IgD-negative memory B cell (primary cell): ENCODE data around the gene AHDC1. TPM values are rescaled to one million over a fixed set of nuclear protein-coding genes. Genes with fewer than 3 reads are reported as not detected.

ENCODE experiments used
- H3K27ac Mint-ChIP-seq, 3 donors: one replicate each; pipeline ENCODE4 v1.8.0; 2020 to 2022; ENCODE audit warnings: mild to moderate bottlenecking in 3 of 3, mixed read lengths in 3 of 3, moderate library complexity in 1 of 3
- H3K27me3 Mint-ChIP-seq: one replicate; pipeline ENCODE4 v1.8.0; 2021; ENCODE audit warnings: mixed read lengths
- H3K36me3 Mint-ChIP-seq: one replicate; pipeline ENCODE4 v1.8.0; 2020; ENCODE audit warnings: mild to moderate bottlenecking, mixed read lengths
- H3K4me1 Mint-ChIP-seq, 3 donors: one replicate each; pipeline ENCODE4 v1.8.0; 2020 to 2022; ENCODE audit warnings: mixed read lengths in 3 of 3, mild to moderate bottlenecking in 1 of 3
- H3K4me3 Mint-ChIP-seq, 4 donors: one replicate each; pipeline ENCODE4 v1.8.0; 2020 to 2022; ENCODE audit warnings: mild to moderate bottlenecking in 4 of 4, mixed read lengths in 4 of 4, moderate library complexity in 3 of 4
- H3K9me3 Mint-ChIP-seq, 3 donors: one replicate each; pipeline ENCODE4 v1.8.0; 2020 to 2021; ENCODE audit warnings: mixed read lengths in 3 of 3, mild to moderate bottlenecking in 1 of 3
- polyA plus RNA-seq: library from polyadenylated mRNA; unstranded; fragments of 300-500 nt; fragmentation: Illumina TruSeq; gene quantifications from one replicate; pipeline ENCODE4 v1.2.3, GENCODE V29; 2021

The AHDC1 gene
- polyA plus RNA-seq, 1 donor from 2014 or later, result 1.1 TPM

DNA sequence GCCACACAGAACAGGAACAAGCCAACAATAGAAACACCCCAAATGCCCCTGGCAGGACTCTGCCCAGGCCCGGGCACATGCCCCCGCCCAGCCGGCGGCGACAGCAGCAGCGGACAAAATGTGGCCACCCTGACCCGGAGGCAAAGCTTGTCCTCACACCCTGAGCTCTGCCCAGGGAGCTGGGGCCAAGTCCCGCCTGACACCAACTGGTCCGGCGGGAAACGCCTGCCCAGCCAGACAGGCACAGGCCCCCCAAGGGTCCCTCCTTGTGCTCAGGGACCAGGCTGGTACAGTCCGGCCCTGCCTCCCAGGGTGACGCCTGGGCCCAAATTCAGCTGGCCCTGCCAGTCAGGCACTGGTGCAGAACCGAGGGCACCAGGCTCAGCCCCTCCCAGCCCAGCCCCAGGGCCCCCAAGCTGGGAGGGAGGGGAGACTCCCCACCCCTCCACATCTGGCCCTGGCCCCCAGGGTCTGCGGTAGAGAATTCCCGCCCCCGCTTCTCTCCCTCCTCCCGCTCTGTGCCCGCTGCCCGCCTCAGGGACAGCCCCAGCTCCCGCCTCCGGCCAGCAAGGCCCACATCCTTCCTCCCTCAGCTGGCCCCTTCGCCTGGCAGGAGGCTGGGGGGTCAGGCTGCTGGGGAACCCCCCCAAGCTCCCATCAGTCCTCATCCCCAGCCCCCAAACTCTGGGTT, 2.0 kb downstream of the AHDC1 start:
- Mint-ChIP-seq H3K36me3 (no peaks in the 10 kb centered on the region), H3K9me3 (no peaks in the 10 kb centered on the region), H3K4me1 (peaks cover 32 to 43% (median 35%) of the 10 kb centered on the region in 3 donors), H3K27me3 (no peaks in the 10 kb centered on the region), H3K27ac (peak overlapping the region; percentile 84 to 93 (median 85)), H3K4me3 (peak overlapping the region; percentile 79 to 91 (median 89))

DNA sequence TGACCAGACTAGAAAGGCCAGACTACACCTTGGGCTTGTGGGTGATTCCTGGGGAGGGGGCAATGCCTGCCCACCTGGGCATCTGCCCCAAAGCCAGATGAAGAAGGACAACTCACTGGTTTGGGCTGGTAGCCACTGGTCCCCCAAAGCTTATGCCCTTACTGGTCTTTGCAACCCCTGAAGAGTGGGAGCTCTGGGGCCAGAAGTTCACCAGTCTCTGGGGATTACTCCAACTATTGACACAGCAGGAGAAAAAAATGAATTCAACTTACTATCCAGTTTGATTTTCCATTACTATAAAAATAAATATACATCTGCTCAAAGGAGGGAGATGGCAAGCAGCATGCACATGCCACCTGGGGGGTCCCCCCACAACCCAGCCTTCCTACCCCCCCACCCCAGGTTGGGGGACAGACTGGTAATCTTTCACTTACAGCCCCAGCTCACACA, 2.6 kb downstream of the AHDC1 start:
- Mint-ChIP-seq H3K27me3 (no peaks in the 10 kb centered on the region), H3K4me3 (peak overlapping the region; percentile 34 to 83 (median 67)), H3K36me3 (no peaks in the 10 kb centered on the region), H3K27ac (peak overlapping the region; percentile 78 to 93 (median 84)), H3K4me1 (peaks cover 29 to 39% (median 32%) of the 10 kb centered on the region in 3 donors), H3K9me3 (no peaks in the 10 kb centered on the region)

DNA sequence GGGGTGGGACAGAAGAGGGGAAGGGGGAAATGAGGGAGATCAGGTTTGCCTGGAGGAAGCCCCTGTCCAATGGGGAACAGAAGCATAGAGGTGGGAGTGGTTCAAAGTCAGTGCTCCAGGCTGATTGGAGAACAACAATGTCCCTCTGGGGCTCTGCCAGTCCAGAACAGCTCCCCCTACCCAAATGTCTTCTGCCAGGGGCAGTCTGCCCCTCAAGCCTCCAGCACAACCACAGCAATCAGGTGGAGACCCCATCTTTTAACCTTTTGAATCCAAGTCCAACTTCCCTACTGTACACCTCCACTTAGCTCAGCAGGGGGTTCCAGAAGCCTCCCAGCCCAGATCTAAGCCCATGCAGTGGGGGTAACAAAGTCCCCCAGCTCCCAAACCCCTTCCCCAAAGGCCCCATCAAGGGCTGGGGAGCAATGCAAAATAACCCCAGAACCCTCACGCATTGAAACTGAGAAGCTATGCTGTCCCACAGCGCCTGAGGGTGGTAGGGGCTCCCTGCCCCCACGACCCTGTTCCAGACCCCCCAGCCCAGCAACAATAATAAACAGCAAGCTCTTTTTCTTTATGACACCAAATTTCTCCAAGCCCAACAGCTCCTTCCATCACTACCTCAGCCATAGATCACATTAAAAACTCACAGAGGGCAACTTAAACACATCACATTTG, 3.3 kb downstream of the AHDC1 start:
- Mint-ChIP-seq H3K4me1 (peaks cover 24 to 37% (median 26%) of the 10 kb centered on the region in 3 donors), H3K9me3 (no peaks in the 10 kb centered on the region), H3K36me3 (no peaks in the 10 kb centered on the region), H3K27me3 (no peaks in the 10 kb centered on the region), H3K27ac (peak overlapping the region in 2 of 3 donors; percentile 71 to 93), H3K4me3 (peak overlapping the region in 3 of 4 donors; percentile 1 to 83 (median 59))

DNA sequence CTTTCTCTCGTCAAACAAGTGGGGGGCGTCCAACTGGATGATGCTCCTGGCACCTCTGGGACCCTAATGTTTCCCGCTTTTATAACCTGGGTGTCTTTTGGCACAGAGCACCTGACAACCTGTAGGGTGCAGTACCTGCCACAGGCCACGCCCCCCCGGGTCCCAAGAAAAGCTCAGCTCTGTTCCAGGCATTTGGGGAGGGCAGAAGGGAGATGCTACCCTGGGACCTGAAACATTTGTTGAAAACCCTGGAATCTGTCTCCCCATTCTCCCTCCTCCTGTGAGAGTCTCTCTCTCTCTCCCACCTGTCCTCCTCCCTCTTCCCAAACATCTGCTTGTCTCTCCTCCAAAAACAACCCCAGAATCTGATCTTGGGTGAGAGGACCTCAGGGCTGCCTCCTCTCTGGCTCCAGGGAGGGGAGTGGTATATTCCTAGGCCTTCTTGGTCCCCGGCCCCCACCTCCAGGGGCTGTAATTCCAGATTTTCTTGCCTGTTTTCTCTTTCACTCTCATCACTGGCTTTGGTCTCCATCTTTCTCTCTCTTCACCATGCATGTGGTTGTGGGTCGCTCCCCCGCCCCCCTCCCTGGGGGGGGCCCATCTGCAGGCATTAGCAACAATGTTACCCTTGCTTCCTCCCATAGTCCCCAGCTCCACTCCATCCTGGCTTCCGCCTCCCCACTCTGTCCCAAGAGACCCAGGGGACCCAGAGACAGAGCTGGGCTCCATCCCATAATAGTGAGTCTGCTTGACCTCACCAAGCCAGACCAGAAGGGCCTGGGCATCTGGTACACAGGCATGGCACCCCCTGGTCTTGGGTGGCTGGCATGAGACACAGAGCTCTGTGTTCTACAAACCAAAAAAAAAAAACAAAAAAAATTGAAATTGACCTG, 4.1 kb downstream of the AHDC1 start:
- Mint-ChIP-seq H3K4me1 (peaks cover 21 to 35% (median 24%) of the 10 kb centered on the region in 3 donors), H3K4me3 (peak overlapping the region in 2 of 4 donors; percentile 56 to 83), H3K36me3 (no peaks in the 10 kb centered on the region), H3K27ac (peak overlapping the region in 2 of 3 donors; percentile 3 to 93), H3K27me3 (no peaks in the 10 kb centered on the region), H3K9me3 (no peaks in the 10 kb centered on the region)

- Mint-ChIP-seq H3K4me1 (peaks cover 21 to 33% (median 24%) of the 10 kb centered on the region in 3 donors), H3K9me3 (no peaks in the 10 kb centered on the region), H3K27ac (no peak overlapping the region), H3K4me3 (no peak overlapping the region), H3K27me3 (no peaks in the 10 kb centered on the region), H3K36me3 (no peaks in the 10 kb centered on the region)
Measured at GRCh38 chr1:27598902-27599528, 4.9 kb downstream of the AHDC1 start.

- no peaks in the 10 kb centered on the region for H3K9me3 Mint-ChIP-seq
- H3K4me1 Mint-ChIP-seq, result peaks cover 21 to 31% (median 24%) of the 10 kb centered on the region in 3 donors
- no peaks in the 10 kb centered on the region for H3K36me3 Mint-ChIP-seq
- peak overlapping the region in 1 of 4 donors; percentile 40 for H3K4me3 Mint-ChIP-seq
- H3K27me3 Mint-ChIP-seq, result no peaks in the 10 kb centered on the region
- H3K27ac Mint-ChIP-seq, result no peak overlapping the region
Measured at GRCh38 chr1:27598295-27598687, 5.7 kb downstream of the AHDC1 start.

GRCh38 chr1:27597516-27598294, 6.2 kb downstream of the AHDC1 start:
- H3K36me3 Mint-ChIP-seq, result no peaks in the 10 kb centered on the region
- no peaks in the 10 kb centered on the region for H3K9me3 Mint-ChIP-seq
- peaks cover 21 to 31% (median 24%) of the 10 kb centered on the region in 3 donors for H3K4me1 Mint-ChIP-seq
- H3K4me3 Mint-ChIP-seq, result peak overlapping the region in 3 of 4 donors; percentile 50 to 56 (median 53)
- H3K27me3 Mint-ChIP-seq, result no peaks in the 10 kb centered on the region
- peak overlapping the region in 2 of 3 donors; percentile 49 to 76 for H3K27ac Mint-ChIP-seq

DNA sequence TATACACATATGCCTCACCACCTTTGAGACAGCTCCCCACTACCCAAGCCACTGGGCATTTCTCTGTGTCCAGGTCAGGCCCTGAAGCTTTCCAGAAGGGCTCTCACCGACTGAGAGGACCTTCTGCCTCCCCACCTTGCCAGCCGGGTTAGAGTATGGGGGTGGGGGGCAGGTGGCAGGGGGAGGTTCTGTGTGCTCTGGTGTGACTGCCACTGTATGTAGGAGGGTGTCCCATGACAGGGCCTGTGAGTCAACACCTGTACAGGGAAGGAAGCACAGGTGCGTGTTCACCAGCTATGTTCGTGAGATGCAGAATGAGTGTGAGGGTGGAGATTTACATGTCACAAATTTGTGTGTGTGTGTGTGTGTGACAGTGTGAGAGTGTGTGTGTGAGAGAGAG, 7.0 kb downstream of the AHDC1 start:
- H3K9me3 Mint-ChIP-seq, result no peaks in the 10 kb centered on the region
- no peak overlapping the region for H3K27ac Mint-ChIP-seq
- no peak overlapping the region for H3K4me3 Mint-ChIP-seq
- H3K27me3 Mint-ChIP-seq, result no peaks in the 10 kb centered on the region
- H3K4me1 Mint-ChIP-seq, result peaks cover 20 to 29% (median 21%) of the 10 kb centered on the region in 3 donors
- H3K36me3 Mint-ChIP-seq, result no peaks in the 10 kb centered on the region

DNA sequence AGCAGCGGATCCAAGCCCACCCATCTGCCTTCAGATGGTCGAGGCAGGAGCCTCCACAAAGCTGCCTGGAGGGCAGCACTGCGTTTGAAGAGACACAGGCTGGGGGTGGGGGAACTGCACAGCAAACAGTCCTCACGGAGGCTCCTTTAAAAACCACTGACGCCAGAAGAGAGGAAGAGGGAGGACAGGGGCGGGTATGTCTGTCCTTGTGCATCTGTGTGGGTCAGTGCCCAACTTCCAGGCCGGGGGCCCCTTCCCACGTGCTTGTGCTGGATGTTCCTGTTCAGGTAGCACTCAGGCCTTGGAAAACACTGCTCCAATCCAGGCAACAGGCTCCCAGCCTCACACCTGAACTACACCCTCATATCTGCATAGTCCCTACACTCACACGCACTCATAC, 7.7 kb downstream of the AHDC1 start:
- no peak overlapping the region for H3K4me3 Mint-ChIP-seq
- no peaks in the 10 kb centered on the region for H3K36me3 Mint-ChIP-seq
- H3K9me3 Mint-ChIP-seq, result no peaks in the 10 kb centered on the region
- no peaks in the 10 kb centered on the region for H3K27me3 Mint-ChIP-seq
- H3K4me1 Mint-ChIP-seq, result peaks cover 16 to 25% (median 16%) of the 10 kb centered on the region in 3 donors
- no peak overlapping the region for H3K27ac Mint-ChIP-seq

GRCh38 chr1:27595597-27595996, 8.3 kb downstream of the AHDC1 start:
- H3K36me3 Mint-ChIP-seq, result no peaks in the 10 kb centered on the region
- no peak overlapping the region for H3K27ac Mint-ChIP-seq
- H3K4me1 Mint-ChIP-seq, result peaks cover 10 to 22% (median 11%) of the 10 kb centered on the region in 3 donors
- H3K27me3 Mint-ChIP-seq, result no peaks in the 10 kb centered on the region
- no peaks in the 10 kb centered on the region for H3K9me3 Mint-ChIP-seq
- no peak overlapping the region for H3K4me3 Mint-ChIP-seq

DNA sequence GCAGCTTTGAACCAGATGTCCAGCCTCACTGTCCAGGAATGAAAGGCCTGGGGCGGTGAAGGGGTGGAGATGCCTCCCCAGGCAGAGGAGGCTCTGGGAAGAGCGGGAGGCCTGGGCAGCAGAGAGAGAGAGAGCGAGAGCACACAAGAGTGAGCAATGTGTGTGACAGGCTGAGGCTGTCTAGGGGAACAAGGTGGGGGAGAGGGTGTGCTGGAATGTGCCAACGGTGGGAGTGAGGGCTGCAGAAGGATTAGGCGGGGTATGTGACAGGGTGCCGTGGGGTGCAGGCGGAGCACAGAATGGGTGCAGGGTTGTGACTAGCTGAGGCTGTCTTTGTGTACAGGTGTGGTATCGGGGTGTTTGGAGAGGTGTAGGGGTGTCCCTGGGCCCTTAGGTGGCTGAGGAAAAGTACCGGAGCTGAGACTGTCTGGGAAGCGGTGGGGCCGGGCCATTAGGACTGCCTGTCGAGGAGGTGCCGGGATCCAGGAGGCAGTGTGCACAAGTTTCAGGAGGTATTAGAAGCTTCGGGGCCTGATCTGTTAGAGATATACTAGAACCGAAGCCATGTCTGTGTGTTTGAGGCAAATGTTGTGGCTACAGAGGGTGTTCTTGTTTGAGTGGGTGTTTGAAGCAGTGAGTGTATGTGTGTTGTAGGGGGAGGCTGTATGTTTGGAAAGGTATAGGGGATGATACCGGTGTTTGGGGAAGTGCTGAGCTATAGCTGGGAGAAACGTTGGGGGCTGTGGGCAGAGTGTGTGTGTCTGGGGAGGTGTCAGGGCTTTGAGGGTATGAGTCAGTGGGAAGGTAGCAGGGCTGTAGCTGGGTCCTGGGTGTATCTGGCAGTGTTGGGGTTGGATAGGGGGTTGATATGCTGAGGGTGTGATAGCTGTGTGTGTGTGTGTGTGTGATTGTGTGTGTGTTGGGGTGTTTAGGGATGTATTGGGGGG, 9.1 kb downstream of the AHDC1 start:
- Mint-ChIP-seq H3K4me3 (no peak overlapping the region), H3K9me3 (no peaks in the 10 kb centered on the region), H3K4me1 (peaks cover 5 to 16% (median 6%) of the 10 kb centered on the region in 3 donors), H3K27ac (no peak overlapping the region), H3K36me3 (no peaks in the 10 kb centered on the region), H3K27me3 (no peaks in the 10 kb centered on the region)

- Mint-ChIP-seq H3K4me1 (peaks cover 4 to 11% (median 6%) of the 10 kb centered on the region in 3 donors), H3K27ac (peak overlapping the region in 1 of 3 donors; percentile 63), H3K4me3 (no peak overlapping the region), H3K27me3 (no peaks in the 10 kb centered on the region), H3K9me3 (no peaks in the 10 kb centered on the region), H3K36me3 (no peaks in the 10 kb centered on the region)
Measured at GRCh38 chr1:27593678-27594563, 10.0 kb downstream of the AHDC1 start.
